Left cardiac atrium (tissue), 4 donors: Measurements from ENCODE around the gene STKLD1. TPM values are rescaled to one million over a fixed set of nuclear protein-coding genes. Genes with fewer than 3 reads are reported as not detected.
A peak's percentile ranks its signal among the peaks of the same experiment; 100 is the strongest.
"Not testable (repeated sequence)": the region's sequence is repeated elsewhere in the genome, so short reads cannot be mapped to it uniquely, and the experiment has no call there.

Experiments used
- ATAC-seq, 2 donors: fragments of 200-7000 bp; cut with Tn5 transposase; one replicate each; pipeline ENCODE4 v1.9.1; 2020; ENCODE audit warnings: mild to moderate bottlenecking in 2 of 2, moderate library complexity in 2 of 2
- DNase-seq: peaks from one replicate; pipeline ENCODE4 v3.0.0-alpha.2; 2020
- intact Hi-C, 2 donors: fragments of 100-400 bp; cut with DNase I; formaldehyde crosslinking; loops; one replicate each; pipeline versions ENCODE4 v1.14.1 to v1.15.1; 2022 to 2023
- long read RNA-seq: library from polyadenylated mRNA; unstranded; transcript quantifications from one replicate; pipeline ENCODE4 v2.0.0, GENCODE V29; 2021
- total RNA-seq, 2 donors: library from RNA; stranded (reverse); fragmentation: NEBNext Ultra II Directional; extraction: Animal tissue kit (Norgen Biotek cat#: 25700); gene quantifications; one replicate each; pipeline ENCODE4 v1.2.1, GENCODE V29; 2021
- donor health status: DM: no; HTN: yes; CAD: no.
- donor health status: DM: no; HTN: yes; CAD: no; lungs with severe emphysema.
- donor health status: DM: yes; HTN: yes; CAD: no.
- donor health status: Dilated cardiomyopathy.

The STKLD1 gene
- total RNA-seq = 1 to 10 TPM in 1 of 2 donors, under 1 TPM in 1; 0.77 to 1.1 TPM
- long read RNA-seq = 0 reads

- intact Hi-C loops = loop anchor here in 1 of 2 donors (5.0 kb wide), 1 partner anchor 41 kb away; the partner anchor contains the start of gene REXO4
These were observed at the start of gene STKLD1, which contains the start of gene SURF4 for GRCh38 chr9:133375724-133376654. TSS of gene STKLD1 (plus strand) at chr9:133376366. CDS start at chr9:133376474, 108 bp downstream. TSS of gene SURF4 (minus strand) at chr9:133376060. CDS start at chr9:133375969, 91 bp downstream.

GRCh38 chr9:133327021-133327420, 49.1 kb upstream of the STKLD1 start:
- not testable (repeated sequence) for ATAC-seq, DNase-seq
- intact Hi-C loops = loop anchor here (5.0 kb wide), 1 partner anchor 140 kb away; no protein-coding TSS in a partner anchor

More at GRCh38 chr9:133375724-133376654, at the start of gene STKLD1, which contains the start of gene SURF4:
- ATAC-seq = peak; percentile 98
- peak; percentile 97 for DNase-seq

GRCh38 chr9:133327834-133328484, 48.2 kb upstream of the STKLD1 start:
- no peak for DNase-seq
- intact Hi-C loops = loop anchor here (5.0 kb wide), 1 partner anchor 141 kb away; no protein-coding TSS in a partner anchor
- no peak for ATAC-seq

- not testable (repeated sequence) for DNase-seq, ATAC-seq
- intact Hi-C loops = loop anchor here (5.0 kb wide), 1 partner anchor 142 kb away; no protein-coding TSS in a partner anchor
These were observed 46.6 kb upstream of the STKLD1 start for GRCh38 chr9:133329306-133330156.

DNA sequence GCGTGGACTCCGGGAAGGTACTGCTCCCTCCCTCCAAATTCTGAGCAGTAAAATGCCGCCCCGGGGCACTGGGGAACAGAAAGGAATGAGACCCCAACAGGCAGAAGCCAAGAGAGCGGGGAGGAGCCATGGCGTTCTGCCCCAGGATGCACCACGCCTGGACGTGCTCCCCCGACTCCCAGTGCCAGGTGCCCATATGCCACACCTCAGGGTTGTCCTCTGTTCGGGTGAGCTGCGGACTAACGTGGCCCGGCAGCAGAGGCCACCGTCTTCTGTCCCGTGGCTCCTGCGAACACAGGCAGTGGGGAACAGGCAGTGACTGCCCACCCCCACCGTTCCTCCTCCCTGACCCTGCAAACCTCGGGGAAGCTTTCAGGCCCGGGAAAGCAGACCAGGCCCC, 44.9 kb upstream of the STKLD1 start:
- intact Hi-C loops = no loop called here
- DNase-seq = no peak

GRCh38 chr9:133331641-133332380, 44.4 kb upstream of the STKLD1 start:
- ATAC-seq (no peak), DNase-seq (no peak)
- intact Hi-C loops = no loop called here

More for the DNA sequence above, 44.9 kb upstream of the STKLD1 start:
- no peak for ATAC-seq

GRCh38 chr9:133332381-133332730, 43.8 kb upstream of the STKLD1 start:
- DNase-seq (no peak), ATAC-seq (no peak)
- intact Hi-C loops = no loop called here

- no peak for ATAC-seq
- DNase-seq = no peak
- intact Hi-C loops = no loop called here
These were observed 43.2 kb upstream of the STKLD1 start for GRCh38 chr9:133333011-133333410.

- ATAC-seq (no peak), DNase-seq (no peak)
- intact Hi-C loops = no loop called here
These were observed 42.6 kb upstream of the STKLD1 start for GRCh38 chr9:133333566-133333965.

GRCh38 chr9:133334161-133334560, 42.0 kb upstream of the STKLD1 start:
- no peak for DNase-seq

GRCh38 chr9:133334888-133335287, 41.3 kb upstream of the STKLD1 start:
- DNase-seq, intact Hi-C loops, ATAC-seq: not testable (repeated sequence)

More at GRCh38 chr9:133334161-133334560, 42.0 kb upstream of the STKLD1 start:
- ATAC-seq = no peak
- intact Hi-C loops = no loop called here

- DNase-seq = peak; percentile 95
- intact Hi-C loops = no loop called here
- ATAC-seq = peak; percentile 96
These were observed 40.0 kb upstream of the STKLD1 start, which contains the start of gene SURF6 for GRCh38 chr9:133335924-133336811. TSS of gene SURF6 (minus strand) at chr9:133336188. CDS start at chr9:133336132, 56 bp downstream.

- intact Hi-C loops = no loop called here
- DNase-seq (no peak), ATAC-seq (no peak)
These were observed 36.5 kb upstream of the STKLD1 start for GRCh38 chr9:133339641-133340040.

DNA sequence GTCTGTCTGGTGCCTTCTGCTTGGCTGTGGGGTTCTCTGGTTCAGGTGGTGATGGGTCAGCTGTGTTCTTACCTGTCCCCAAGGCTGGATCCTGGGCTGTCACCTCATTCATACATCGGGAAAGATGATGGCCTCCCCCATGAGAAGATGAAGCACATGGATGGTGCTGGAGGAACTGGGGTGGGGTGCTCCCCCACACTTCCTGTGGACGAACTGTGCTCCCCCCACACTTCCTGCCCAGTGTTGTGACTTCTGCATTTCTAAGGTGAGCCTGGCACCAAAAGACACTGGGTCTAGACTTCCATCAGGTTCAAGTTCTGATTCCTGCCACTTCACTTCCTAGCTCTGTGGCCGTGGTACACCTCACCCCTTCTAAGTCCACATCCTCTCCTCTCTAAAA, 35.9 kb upstream of the STKLD1 start:
- intact Hi-C loops = no loop called here
- no peak for ATAC-seq
- DNase-seq = no peak

- ATAC-seq (no peak), DNase-seq (no peak)
- intact Hi-C loops = no loop called here
These were observed 35.2 kb upstream of the STKLD1 start for GRCh38 chr9:133340916-133341315.

- intact Hi-C loops = no loop called here
- peak; percentile 45 to 56 for ATAC-seq
- DNase-seq = peak; percentile 49
These were observed 34.6 kb upstream of the STKLD1 start for GRCh38 chr9:133341369-133342068.

GRCh38 chr9:133342069-133342406, 34.1 kb upstream of the STKLD1 start:
- ATAC-seq = no peak
- DNase-seq = no peak
- intact Hi-C loops = no loop called here
